Neutrophil (primary cell): ENCODE results near the gene ABCA13.

Source experiments
- H3K27ac ChIP-seq: fragments of 200-600 bp; sonication (generic); 2 replicates; pipeline ENCODE4 v1.5.1; 2016; ENCODE audit warnings: mild to moderate bottlenecking, moderate library complexity
- H3K27me3 ChIP-seq: fragments of 200-600 bp; sonication (generic); 2 replicates; pipeline ENCODE4 v1.6.0; 2016; ENCODE audit warnings: mild to moderate bottlenecking
- H3K36me3 ChIP-seq: fragments of 200-600 bp; sonication (generic); 2 replicates; pipeline ENCODE4 v1.5.1; 2017
- H3K4me1 ChIP-seq, 2 experiments: fragments of 200-600 bp in 1 of 2; sonication (generic) in 1 of 2; 1 replicate in 1 of 2; 2 replicates in 1 of 2; pipeline versions ENCODE4 v1.5.1 to v1.6.1; 2013 to 2016; ENCODE audit warnings: low read depth in 1 of 2, low read length in 1 of 2, mild to moderate bottlenecking in 1 of 2, moderate library complexity in 1 of 2; ENCODE audit not compliant: control insufficient read depth in 1 of 2, insufficient read depth in 1 of 2
- H3K4me3 ChIP-seq, 2 experiments: fragments of 200-600 bp in 1 of 2; sonication (generic) in 1 of 2; 1 replicate in 1 of 2; 2 replicates in 1 of 2; pipeline ENCODE4 v1.5.1; 2013 to 2016; ENCODE audit warnings: low read depth in 1 of 2, low read length in 1 of 2, mild to moderate bottlenecking in 1 of 2, moderate library complexity in 1 of 2
- H3K9me3 ChIP-seq: fragments of 200-600 bp; sonication (generic); 2 replicates; pipeline ENCODE4 v1.5.1; 2016
- CTCF ChIP-seq: fragments of 200-600 bp; sonication (generic); IDR thresholded peaks from 2 replicates; pipeline ENCODE4 v1.5.1; 2016; ENCODE audit warnings: antibody characterized with exemption

ABCA13 gene

GRCh38 chr7:48426966-48427555, 255.8 kb downstream of the ABCA13 start:
- Histone ChIP-seq H3K36me3 (peaks cover 12% of the 10 kb centered on the region), H3K9me3 (no peaks in the 10 kb centered on the region), H3K4me3 (no peak overlapping the region), H3K27me3 (no peaks in the 10 kb centered on the region), H3K27ac (peak overlapping the region; percentile 14), H3K4me1 (peaks cover 5 to 13% of the 10 kb centered on the region in 2 experiments)
- TF ChIP-seq CTCF, result no peak

- Histone ChIP-seq H3K27me3 (no peaks in the 10 kb centered on the region), H3K27ac (peak overlapping the region; percentile 14), H3K36me3 (peaks cover 12% of the 10 kb centered on the region), H3K4me1 (peaks cover 0 to 7% of the 10 kb centered on the region in 2 experiments), H3K4me3 (no peak overlapping the region), H3K9me3 (no peaks in the 10 kb centered on the region)
- no peak for TF ChIP-seq CTCF
Measured at GRCh38 chr7:48427671-48428070, 256.4 kb downstream of the ABCA13 start.

GRCh38 chr7:48428091-48428684, 256.9 kb downstream of the ABCA13 start:
- no peaks in the 10 kb centered on the region for H3K27me3 ChIP-seq
- H3K36me3 ChIP-seq, result peaks cover 12% of the 10 kb centered on the region
- H3K9me3 ChIP-seq, result no peaks in the 10 kb centered on the region
- TF ChIP-seq CTCF, result no peak
- peaks cover 0 to 2% of the 10 kb centered on the region in 2 experiments for H3K4me1 ChIP-seq
- peak overlapping the region; percentile 30 for H3K27ac ChIP-seq
- H3K4me3 ChIP-seq, result no peak overlapping the region

- H3K27me3 ChIP-seq, result no peaks in the 10 kb centered on the region
Measured at GRCh38 chr7:48429117-48429516, 257.9 kb downstream of the ABCA13 start.

GRCh38 chr7:48438206-48438605, 266.9 kb downstream of the ABCA13 start:
- peaks cover 11% of the 10 kb centered on the region for H3K36me3 ChIP-seq
- H3K4me1 ChIP-seq, result no peaks in the 10 kb centered on the region
- H3K27me3 ChIP-seq, result no peaks in the 10 kb centered on the region
- no peak for TF ChIP-seq CTCF
- no peak overlapping the region for H3K4me3 ChIP-seq
- no peaks in the 10 kb centered on the region for H3K9me3 ChIP-seq
- H3K27ac ChIP-seq, result no peak overlapping the region

More at GRCh38 chr7:48429117-48429516, 257.9 kb downstream of the ABCA13 start:
- no peak overlapping the region for H3K4me3 ChIP-seq
- H3K36me3 ChIP-seq, result peaks cover 12% of the 10 kb centered on the region
- H3K9me3 ChIP-seq, result no peaks in the 10 kb centered on the region
- no peak for TF ChIP-seq CTCF
- H3K4me1 ChIP-seq, result no peaks in the 10 kb centered on the region
- peak overlapping the region; percentile 30 for H3K27ac ChIP-seq
